K562 (cell line): Measurements from ENCODE around the gene ACSL6. TPM values are rescaled to one million over a fixed set of nuclear protein-coding genes. Genes with fewer than 3 reads are reported as not detected.

ENCODE experiments used
- KDM4B ChIP-seq, 2 experiments: fragments of 450-650 bp in 1 of 2; sonication (generic) in 1 of 2; IDR thresholded peaks; 2 replicates each; pipeline ENCODE4 v1.6.1; 2016 to 2017; ENCODE audit warnings: borderline replicate concordance in 2 of 2, antibody characterized with exemption in 1 of 2, low read depth in 1 of 2, mild to moderate bottlenecking in 1 of 2
- MECOM ChIP-seq: fragments of 250-450 bp; sonication (Bioruptor Pico); IDR thresholded peaks from 2 replicates; pipeline ENCODE4 v1.8.0; 2022; ENCODE audit warnings: inconsistent platforms
- NR2C2 ChIP-seq, 2 experiments: fragments of 200-800 bp in 1 of 2; sonication (Bioruptor generic) in 1 of 2; sonication (generic) in 1 of 2; formaldehyde crosslinking in 1 of 2; IDR thresholded peaks; 2 replicates each; pipeline versions ENCODE4 v1.6.1 to v1.8.0; 2016 to 2022; ENCODE audit warnings: mild to moderate bottlenecking in 1 of 2, missing compliant biosample characterization in 1 of 2, missing genetic modification characterization in 1 of 2, missing genetic modification reagents in 1 of 2
- SP1 ChIP-seq: sonication (generic); formaldehyde crosslinking; IDR thresholded peaks from 2 replicates; pipeline ENCODE4 v1.8.1; 2022; ENCODE audit warnings: mild to moderate bottlenecking, missing genetic modification reagents
- polyA plus RNA-seq, 8 experiments: library from polyadenylated mRNA; depleted of rRNA in 4 of 8; stranded (reverse) in 5 of 8; unstranded in 3 of 8; fragments of >200 nt; fragmentation: Nextera tagmentation in 2 of 8; fragmentation: Illumina TruSeq in 1 of 8; extraction: Ambion mirVana in 2 of 8; extraction: Trizol in 1 of 8; gene quantifications; 2 replicates each; pipeline versions ENCODE4 v1.2.1 to v1.2.3, GENCODE V29; 2011 to 2014; ENCODE audit warnings: inconsistent platforms in 1 of 8, missing spikeins in 1 of 8
- total RNA-seq, 7 experiments: library from RNA; depleted of rRNA in 6 of 7; stranded (reverse); fragments of >200 nt in 6 of 7; fragmentation: Illumina TruSeq in 2 of 7; extraction: Trizol in 2 of 7; gene quantifications; 2 replicates each; pipeline versions ENCODE4 v1.2.1 to v1.2.3, GENCODE V29; 2011 to 2021; ENCODE audit warnings: low replicate concordance in 1 of 7
- TF ChIP-seq, protein P1 (sequence below), 2 experiments: fragments of 450-650 bp; formaldehyde crosslinking in 1 of 2; IDR thresholded peaks; 2 replicates each; pipeline versions ENCODE4 v1.4.0 to v1.6.1; 2014 to 2020; ENCODE audit warnings: mild to moderate bottlenecking in 2 of 2, borderline replicate concordance in 1 of 2, low read depth in 1 of 2
- TF ChIP-seq, protein P2 (sequence below): fragments of 200-800 bp; sonication (Bioruptor generic); IDR thresholded peaks from 2 replicates; pipeline ENCODE4 v1.6.1; 2017; ENCODE audit warnings: missing genetic modification characterization, missing compliant biosample characterization
- TF ChIP-seq, protein P3 (sequence below), 3 experiments: fragments of 200-800 bp in 1 of 3; fragments of 250-450 bp in 1 of 3; fragments of 450-650 bp in 1 of 3; sonication (Bioruptor Pico) in 1 of 3; sonication (Bioruptor generic) in 1 of 3; formaldehyde crosslinking in 1 of 3; IDR thresholded peaks; 2 replicates each; pipeline versions ENCODE4 v1.6.1 to v1.8.0; 2016 to 2022; ENCODE audit warnings: mild to moderate bottlenecking in 2 of 3, missing genetic modification characterization in 2 of 3, missing compliant biosample characterization in 1 of 3, moderate library complexity in 1 of 3
- TF ChIP-seq, protein P4 (sequence below): IDR thresholded peaks from 2 replicates; pipeline ENCODE4 v1.6.1; 2012; ENCODE audit warnings: low read depth, low read length, improper control_type of control experiment, borderline replicate concordance

ACSL6 gene
- total and polyA plus RNA-seq, 9 of the 15 experiments (the other 6 are each of a cell fraction or from before 2014, with no cell fraction given), result 0.50 to 1.5 (median 0.69) TPM

DNA sequence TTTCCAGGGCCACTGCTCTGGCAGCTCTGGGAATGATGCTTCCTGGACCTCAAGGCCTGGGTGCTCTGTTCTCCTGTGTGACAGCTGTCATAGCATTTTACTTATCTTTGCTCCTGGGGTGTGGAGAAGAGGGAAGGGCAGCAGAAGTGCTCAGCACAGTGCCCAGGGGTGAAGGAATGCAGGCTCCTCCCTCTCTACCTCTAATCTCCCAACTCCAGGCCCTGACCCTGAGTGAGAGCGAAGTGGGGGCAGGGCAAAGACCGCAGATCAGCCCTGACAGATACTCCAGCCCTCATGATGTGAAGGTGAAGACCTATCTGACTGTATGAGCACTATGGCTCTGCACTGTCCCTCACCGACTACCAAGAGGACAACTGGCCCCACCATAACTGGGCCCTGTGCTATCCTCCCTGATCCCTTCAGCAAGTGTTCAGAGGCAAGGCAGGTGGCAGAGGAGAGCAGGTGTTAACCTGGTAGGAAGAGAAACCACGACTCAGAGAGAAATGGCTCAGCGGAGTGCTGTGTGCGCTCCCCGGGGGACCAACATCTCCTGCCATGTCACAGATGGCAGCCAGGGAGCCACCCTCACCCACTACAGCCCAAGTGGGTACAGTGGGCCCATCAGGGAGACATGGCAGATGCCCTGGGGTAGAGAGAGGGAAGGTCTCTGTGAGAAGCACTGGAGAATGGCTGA lies 16.8 kb downstream of the ACSL6 start (continued):
- TF ChIP-seq, protein P1, sequence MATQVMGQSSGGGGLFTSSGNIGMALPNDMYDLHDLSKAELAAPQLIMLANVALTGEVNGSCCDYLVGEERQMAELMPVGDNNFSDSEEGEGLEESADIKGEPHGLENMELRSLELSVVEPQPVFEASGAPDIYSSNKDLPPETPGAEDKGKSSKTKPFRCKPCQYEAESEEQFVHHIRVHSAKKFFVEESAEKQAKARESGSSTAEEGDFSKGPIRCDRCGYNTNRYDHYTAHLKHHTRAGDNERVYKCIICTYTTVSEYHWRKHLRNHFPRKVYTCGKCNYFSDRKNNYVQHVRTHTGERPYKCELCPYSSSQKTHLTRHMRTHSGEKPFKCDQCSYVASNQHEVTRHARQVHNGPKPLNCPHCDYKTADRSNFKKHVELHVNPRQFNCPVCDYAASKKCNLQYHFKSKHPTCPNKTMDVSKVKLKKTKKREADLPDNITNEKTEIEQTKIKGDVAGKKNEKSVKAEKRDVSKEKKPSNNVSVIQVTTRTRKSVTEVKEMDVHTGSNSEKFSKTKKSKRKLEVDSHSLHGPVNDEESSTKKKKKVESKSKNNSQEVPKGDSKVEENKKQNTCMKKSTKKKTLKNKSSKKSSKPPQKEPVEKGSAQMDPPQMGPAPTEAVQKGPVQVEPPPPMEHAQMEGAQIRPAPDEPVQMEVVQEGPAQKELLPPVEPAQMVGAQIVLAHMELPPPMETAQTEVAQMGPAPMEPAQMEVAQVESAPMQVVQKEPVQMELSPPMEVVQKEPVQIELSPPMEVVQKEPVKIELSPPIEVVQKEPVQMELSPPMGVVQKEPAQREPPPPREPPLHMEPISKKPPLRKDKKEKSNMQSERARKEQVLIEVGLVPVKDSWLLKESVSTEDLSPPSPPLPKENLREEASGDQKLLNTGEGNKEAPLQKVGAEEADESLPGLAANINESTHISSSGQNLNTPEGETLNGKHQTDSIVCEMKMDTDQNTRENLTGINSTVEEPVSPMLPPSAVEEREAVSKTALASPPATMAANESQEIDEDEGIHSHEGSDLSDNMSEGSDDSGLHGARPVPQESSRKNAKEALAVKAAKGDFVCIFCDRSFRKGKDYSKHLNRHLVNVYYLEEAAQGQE (IDR thresholded peaks at IDR 0.05; ENCODE audit: borderline replicate concordance), result peak; percentile 42; the same call in 1 of the 2 replicates
- TF ChIP-seq, protein P1 (CRISPR knock-in tag; IDR thresholded peaks at IDR 0.05; ENCODE audit: low read depth), result no peak
- TF ChIP-seq, protein P2, sequence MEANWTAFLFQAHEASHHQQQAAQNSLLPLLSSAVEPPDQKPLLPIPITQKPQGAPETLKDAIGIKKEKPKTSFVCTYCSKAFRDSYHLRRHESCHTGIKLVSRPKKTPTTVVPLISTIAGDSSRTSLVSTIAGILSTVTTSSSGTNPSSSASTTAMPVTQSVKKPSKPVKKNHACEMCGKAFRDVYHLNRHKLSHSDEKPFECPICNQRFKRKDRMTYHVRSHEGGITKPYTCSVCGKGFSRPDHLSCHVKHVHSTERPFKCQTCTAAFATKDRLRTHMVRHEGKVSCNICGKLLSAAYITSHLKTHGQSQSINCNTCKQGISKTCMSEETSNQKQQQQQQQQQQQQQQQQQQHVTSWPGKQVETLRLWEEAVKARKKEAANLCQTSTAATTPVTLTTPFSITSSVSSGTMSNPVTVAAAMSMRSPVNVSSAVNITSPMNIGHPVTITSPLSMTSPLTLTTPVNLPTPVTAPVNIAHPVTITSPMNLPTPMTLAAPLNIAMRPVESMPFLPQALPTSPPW, result peak; percentile 71
- TF ChIP-seq SP1 (CRISPR knock-in tag), result peak; percentile 71
- TF ChIP-seq, protein P3, sequence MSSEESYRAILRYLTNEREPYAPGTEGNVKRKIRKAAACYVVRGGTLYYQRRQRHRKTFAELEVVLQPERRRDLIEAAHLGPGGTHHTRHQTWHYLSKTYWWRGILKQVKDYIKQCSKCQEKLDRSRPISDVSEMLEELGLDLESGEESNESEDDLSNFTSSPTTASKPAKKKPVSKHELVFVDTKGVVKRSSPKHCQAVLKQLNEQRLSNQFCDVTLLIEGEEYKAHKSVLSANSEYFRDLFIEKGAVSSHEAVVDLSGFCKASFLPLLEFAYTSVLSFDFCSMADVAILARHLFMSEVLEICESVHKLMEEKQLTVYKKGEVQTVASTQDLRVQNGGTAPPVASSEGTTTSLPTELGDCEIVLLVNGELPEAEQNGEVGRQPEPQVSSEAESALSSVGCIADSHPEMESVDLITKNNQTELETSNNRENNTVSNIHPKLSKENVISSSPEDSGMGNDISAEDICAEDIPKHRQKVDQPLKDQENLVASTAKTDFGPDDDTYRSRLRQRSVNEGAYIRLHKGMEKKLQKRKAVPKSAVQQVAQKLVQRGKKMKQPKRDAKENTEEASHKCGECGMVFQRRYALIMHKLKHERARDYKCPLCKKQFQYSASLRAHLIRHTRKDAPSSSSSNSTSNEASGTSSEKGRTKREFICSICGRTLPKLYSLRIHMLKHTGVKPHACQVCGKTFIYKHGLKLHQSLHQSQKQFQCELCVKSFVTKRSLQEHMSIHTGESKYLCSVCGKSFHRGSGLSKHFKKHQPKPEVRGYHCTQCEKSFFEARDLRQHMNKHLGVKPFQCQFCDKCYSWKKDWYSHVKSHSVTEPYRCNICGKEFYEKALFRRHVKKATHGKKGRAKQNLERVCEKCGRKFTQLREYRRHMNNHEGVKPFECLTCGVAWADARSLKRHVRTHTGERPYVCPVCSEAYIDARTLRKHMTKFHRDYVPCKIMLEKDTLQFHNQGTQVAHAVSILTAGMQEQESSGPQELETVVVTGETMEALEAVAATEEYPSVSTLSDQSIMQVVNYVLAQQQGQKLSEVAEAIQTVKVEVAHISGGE (CRISPR knock-in tag; IDR thresholded peaks at IDR 0.05), result peak in 1 of 3 experiments; percentile 68; a peak in 2 of 6 replicates
- TF ChIP-seq MECOM (CRISPR knock-in tag), result peak; percentile 80
- TF ChIP-seq NR2C2 (CRISPR knock-in tag; IDR thresholded peaks at IDR 0.05), result peak; percentile 69; the same call in 1 of the 2 replicates
- TF ChIP-seq NR2C2 (tag; IDR thresholded peaks at IDR 0.05), result peak; percentile 76
- 0 out of 4 replicates have a peak, but pooled peaks of 1 of the 2 experiments have one; percentile 51 for TF ChIP-seq KDM4B (IDR thresholded peaks at IDR 0.05; ENCODE audit: borderline replicate concordance in 2 of 2, low read depth in 1 of 2)
- TF ChIP-seq, protein P4, sequence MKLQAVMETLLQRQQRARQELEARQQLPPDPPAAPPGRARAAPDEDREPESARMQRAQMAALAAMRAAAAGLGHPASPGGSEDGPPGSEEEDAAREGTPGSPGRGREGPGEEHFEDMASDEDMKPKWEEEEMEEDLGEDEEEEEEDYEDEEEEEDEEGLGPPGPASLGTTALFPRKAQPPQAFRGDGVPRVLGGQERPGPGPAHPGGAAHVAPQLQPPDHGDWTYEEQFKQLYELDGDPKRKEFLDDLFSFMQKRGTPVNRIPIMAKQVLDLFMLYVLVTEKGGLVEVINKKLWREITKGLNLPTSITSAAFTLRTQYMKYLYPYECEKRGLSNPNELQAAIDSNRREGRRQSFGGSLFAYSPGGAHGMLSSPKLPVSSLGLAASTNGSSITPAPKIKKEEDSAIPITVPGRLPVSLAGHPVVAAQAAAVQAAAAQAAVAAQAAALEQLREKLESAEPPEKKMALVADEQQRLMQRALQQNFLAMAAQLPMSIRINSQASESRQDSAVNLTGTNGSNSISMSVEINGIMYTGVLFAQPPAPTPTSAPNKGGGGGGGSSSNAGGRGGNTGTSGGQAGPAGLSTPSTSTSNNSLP, result 0 out of 2 replicates have a peak, but pooled peaks have one; percentile 20
